ENCODE measurements around the gene PRELID1. TPM values are rescaled to one million over a fixed set of nuclear protein-coding genes. Genes with fewer than 3 reads are reported as not detected.

The PRELID1 gene
- total and polyA plus RNA-seq, 4 donors: 43.3 to 236 (median 133) TPM

GRCh38 chr5:177310332-177310731, 6.7 kb downstream of the PRELID1 start:
- H3K27ac ChIP-seq (ENCODE audit: low read depth in 1 of 2, low read length in 1 of 2): no peak overlapping the region
- DNase-seq (no peak), ATAC-seq (ENCODE audit: insufficient read depth, low FRiP score) (no peak)
- H3K4me3 ChIP-seq: no peak overlapping the region
- peaks cover 0 to 15% (median 10%) of the 10 kb centered on the region in 4 donors for H3K36me3 ChIP-seq (ENCODE audit: control insufficient read depth in 4 of 4, insufficient read depth in 4 of 4, low read length in 4 of 4)
- no peaks in the 10 kb centered on the region for H3K9me3 ChIP-seq (ENCODE audit: control insufficient read depth in 4 of 4, insufficient read depth in 3 of 4, low read length in 3 of 4)
- no peak for TF ChIP-seq CTCF (IDR thresholded peaks at IDR 0.05; ENCODE audit: control extremely low read depth, extremely low read depth)
- WGBS, 2 donors: 92% methylated on average over 13 of the region's 13 CpGs
- peaks cover 0 to 34% (median 12%) of the 10 kb centered on the region in 5 donors for H3K4me1 ChIP-seq (ENCODE audit: control insufficient read depth in 5 of 5, insufficient read depth in 5 of 5, low read length in 5 of 5)
- H3K27me3 ChIP-seq (ENCODE audit: control insufficient read depth in 3 of 3, insufficient read depth in 3 of 3, low read length in 2 of 3): no peaks in the 10 kb centered on the region
- H3K9ac ChIP-seq (ENCODE audit: insufficient read depth in 1 of 2, low read length in 2 of 2): no peak overlapping the region

GRCh38 chr5:177310757-177311391, 7.3 kb downstream of the PRELID1 start:
- no peak for TF ChIP-seq CTCF (IDR thresholded peaks at IDR 0.05; ENCODE audit: control extremely low read depth, extremely low read depth)
- Histone ChIP-seq H3K4me3 (no peak overlapping the region), H3K9me3 (ENCODE audit: control insufficient read depth in 4 of 4, insufficient read depth in 3 of 4, low read length in 3 of 4) (no peaks in the 10 kb centered on the region), H3K27me3 (ENCODE audit: control insufficient read depth in 3 of 3, insufficient read depth in 3 of 3, low read length in 2 of 3) (no peaks in the 10 kb centered on the region), H3K9ac (ENCODE audit: insufficient read depth in 1 of 2, low read length in 2 of 2) (no peak overlapping the region), H3K27ac (ENCODE audit: low read depth in 1 of 2, low read length in 1 of 2) (no peak overlapping the region), H3K36me3 (ENCODE audit: control insufficient read depth in 4 of 4, insufficient read depth in 4 of 4, low read length in 4 of 4) (peaks cover 0 to 13% (median 5%) of the 10 kb centered on the region in 4 donors), H3K4me1 (ENCODE audit: control insufficient read depth in 5 of 5, insufficient read depth in 5 of 5, low read length in 5 of 5) (peaks cover 0 to 34% (median 12%) of the 10 kb centered on the region in 5 donors)
- 14 to 16% methylated on average over 13 to 18 of the region's 20 CpGs for WGBS, 2 donors
- DNase-seq (peak; percentile 40 to 56 (median 42)), ATAC-seq (ENCODE audit: insufficient read depth, low FRiP score) (no peak)

GRCh38 chr5:177311392-177311722, 7.8 kb downstream of the PRELID1 start:
- ATAC-seq (ENCODE audit: insufficient read depth, low FRiP score) (no peak), DNase-seq (no peak)
- no peak overlapping the region for H3K4me3 ChIP-seq
- H3K27me3 ChIP-seq (ENCODE audit: control insufficient read depth in 3 of 3, insufficient read depth in 3 of 3, low read length in 2 of 3): no peaks in the 10 kb centered on the region
- 1 to 2% methylated on average over 23 of the region's 23 CpGs for WGBS, 2 donors
- no peaks in the 10 kb centered on the region for H3K9me3 ChIP-seq (ENCODE audit: control insufficient read depth in 4 of 4, insufficient read depth in 3 of 4, low read length in 3 of 4)
- H3K36me3 ChIP-seq (ENCODE audit: control insufficient read depth in 4 of 4, insufficient read depth in 4 of 4, low read length in 4 of 4): peaks cover 0 to 11% (median 4%) of the 10 kb centered on the region in 4 donors
- no peak overlapping the region for H3K27ac ChIP-seq (ENCODE audit: low read depth in 1 of 2, low read length in 1 of 2)
- no peak overlapping the region for H3K9ac ChIP-seq (ENCODE audit: insufficient read depth in 1 of 2, low read length in 2 of 2)
- H3K4me1 ChIP-seq (ENCODE audit: control insufficient read depth in 5 of 5, insufficient read depth in 5 of 5, low read length in 5 of 5): peaks cover 0 to 34% (median 12%) of the 10 kb centered on the region in 5 donors
- TF ChIP-seq CTCF (IDR thresholded peaks at IDR 0.05; ENCODE audit: control extremely low read depth, extremely low read depth): no peak
